HG02885 (cell line): ENCODE results near the gene TRPM8.
"Not testable (repeated sequence)": the region's sequence is repeated elsewhere in the genome, so short reads cannot be mapped to it uniquely, and the experiment has no call there.

Experiments used
- ATAC-seq: cut with Tn5 transposase; IDR thresholded peaks from one replicate; pipeline ENCODE4 v1.9.1; 2021; ENCODE audit warnings: mild to moderate bottlenecking; ENCODE audit not compliant: unreplicated experiment, poor library complexity

Gene TRPM8

DNA sequence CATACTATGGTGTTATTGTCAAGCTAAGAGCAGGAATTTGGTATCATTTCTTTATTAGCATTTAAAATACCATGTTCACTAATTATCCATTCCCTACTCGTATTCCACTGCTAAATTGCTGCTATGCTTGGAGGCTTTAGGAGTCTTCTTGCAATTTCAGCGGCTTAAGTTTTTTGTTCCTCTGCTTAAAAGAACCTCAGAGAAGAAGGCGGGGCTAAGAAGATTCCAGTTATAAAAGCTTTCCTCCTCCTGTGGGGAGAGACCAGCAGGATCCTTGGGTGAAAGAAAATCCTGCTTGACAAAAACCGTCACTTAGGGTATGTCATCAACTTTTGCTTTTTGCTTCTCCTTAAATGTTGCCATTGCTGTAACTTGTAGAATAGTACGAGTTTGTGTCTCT, at the start of gene TRPM8:
Gene TRPM8, plus strand, starts transcription at position 258 of the 400 bp plus-strand sequence. CDS start 9,165 bp downstream, outside the sequence.
- no peak for ATAC-seq

DNA sequence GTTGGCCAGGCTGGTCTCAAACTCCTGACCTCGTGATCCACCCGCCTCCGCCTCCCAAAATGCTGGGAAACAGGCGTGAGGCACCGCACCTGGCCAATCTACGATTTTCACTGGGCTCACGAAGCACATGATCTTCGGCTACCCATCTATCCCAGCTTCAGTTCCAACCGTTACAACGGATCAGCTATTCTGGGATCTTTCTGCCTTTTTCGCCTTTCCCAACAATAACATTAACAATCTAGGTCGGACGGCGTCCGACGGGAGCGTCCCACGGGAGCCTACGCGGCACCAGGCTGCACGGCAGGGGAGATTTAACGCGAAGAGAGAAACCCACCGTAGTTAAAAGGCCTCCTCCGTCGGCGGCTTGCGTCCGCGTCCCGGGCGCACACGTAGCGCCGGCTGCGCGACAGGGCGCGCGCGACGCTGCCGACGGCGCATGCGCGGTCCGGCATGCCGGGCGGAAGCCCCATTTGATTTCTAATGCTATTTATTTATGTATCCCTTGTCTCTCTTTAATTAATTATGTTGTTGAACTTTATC, 49.1 kb upstream of the TRPM8 start, which contains the start of gene MSL3B:
Gene MSL3B, minus strand, starts transcription at position 394 of the 540 bp plus-strand sequence.
- ATAC-seq = peak; percentile 57

DNA sequence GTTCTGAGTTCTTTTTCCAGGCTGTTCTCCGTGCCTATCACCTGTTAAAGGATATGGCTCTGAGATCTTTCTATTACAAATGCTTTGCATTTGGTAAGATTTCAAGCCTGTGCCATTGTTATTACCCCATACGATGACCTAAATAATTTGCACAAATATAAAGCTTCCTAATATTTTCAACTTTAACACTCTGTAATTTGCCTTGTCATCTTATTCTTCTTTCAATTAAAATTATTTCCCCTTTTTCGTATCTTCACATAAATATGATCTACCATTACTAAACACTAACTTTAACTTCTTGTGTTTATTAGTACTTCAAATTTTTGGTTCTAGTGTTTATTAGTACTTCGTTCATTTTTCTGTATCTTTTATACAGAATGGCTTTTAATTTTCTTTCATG, 45.7 kb upstream of the TRPM8 start:
- ATAC-seq = no peak

DNA sequence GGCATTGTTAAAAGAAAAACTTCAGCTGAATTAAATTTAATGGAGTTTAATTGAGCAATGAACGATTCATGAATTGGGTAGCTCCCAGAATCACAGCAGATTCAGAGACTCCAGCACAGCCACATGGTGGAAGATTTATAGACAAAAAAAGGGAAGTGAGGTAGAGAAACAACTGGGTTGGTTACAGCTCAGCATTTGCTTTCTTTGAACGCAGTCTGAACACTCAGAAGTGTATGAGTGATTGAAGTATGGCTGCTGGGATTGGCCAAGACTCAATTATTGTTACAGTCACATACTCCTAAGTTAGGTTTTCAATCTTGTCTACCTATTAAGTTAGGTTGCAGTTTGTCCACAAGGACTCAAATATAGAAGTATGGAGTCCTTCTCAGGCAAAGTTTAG, 45.0 kb upstream of the TRPM8 start:
- ATAC-seq = not testable (repeated sequence)

DNA sequence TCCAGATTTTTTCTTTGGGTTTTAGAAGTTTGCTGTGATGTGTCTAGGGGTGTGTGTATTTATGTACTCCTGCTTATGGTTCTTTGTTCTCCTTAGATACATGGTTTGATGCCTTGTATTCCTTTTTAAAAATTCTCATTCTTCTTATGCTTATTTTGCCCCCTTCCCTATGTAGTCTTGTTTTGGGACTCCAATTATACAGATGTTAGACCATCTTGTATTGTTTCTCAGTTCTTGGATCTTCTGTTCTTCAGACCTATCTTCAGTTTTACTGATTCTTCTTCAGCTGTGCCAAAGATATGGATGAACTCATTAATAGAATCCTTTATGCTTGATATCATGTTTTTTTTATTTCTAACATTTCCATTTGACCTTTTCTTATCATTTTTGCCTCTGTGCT, 34.8 kb upstream of the TRPM8 start:
- no peak for ATAC-seq

DNA sequence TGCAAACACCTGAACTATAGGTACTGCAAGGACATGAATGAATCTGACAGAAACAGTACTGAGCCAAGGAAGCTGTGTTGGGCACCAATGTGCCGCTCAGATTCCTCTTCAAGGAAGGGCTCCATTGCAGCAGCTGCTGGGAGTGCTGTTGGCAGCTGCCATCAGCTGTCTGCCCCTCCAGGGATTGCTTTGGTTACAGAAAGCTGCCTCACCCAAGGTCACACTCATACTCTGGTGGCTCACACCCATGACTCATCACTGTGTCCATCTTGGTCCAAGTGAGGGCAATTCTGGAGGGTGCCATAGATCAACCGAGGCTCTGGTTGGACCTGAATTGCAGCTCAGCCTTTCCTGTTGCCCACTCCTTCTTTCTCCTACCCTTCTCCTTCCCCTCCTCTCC, 24.4 kb upstream of the TRPM8 start:
- no peak for ATAC-seq

DNA sequence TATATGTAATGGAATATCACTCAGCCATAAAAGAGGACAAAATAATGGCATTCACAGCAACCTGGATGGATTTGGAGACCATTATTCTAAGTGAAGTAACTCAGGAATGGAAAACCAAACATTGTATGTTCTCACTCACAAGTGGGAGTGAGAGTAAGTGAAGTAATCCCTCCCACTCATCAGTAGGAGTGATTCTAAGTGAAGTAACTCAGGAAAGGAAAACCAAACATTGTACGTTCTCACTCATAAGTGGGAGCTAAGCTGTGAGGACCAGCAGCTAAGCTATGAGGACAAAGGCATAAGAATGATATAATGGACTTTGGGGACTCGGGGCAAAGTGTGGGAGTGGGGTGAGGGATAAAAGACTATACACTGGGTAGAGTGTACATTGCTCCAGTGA, 20.9 kb upstream of the TRPM8 start:
- ATAC-seq = not testable (repeated sequence)

DNA sequence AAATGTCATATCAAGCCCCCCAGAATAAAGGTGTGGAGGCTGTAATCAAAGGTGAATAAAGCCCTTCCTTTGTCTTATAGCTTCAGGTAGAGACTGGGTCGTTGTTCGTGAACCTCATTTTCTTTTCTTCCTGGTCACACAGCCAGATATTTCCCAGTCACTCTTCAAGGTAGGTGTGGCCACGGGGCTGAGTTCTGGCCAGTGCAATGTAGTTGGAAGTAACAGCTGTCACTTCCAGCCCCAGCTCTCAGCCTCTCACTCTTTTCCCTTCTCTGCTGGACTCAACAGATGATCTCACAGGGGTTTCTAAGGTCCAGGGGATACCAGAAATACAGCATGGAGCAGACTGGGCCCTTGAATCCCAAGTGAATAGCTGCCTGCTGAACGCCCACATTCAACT, 15.8 kb upstream of the TRPM8 start:
- ATAC-seq = no peak

DNA sequence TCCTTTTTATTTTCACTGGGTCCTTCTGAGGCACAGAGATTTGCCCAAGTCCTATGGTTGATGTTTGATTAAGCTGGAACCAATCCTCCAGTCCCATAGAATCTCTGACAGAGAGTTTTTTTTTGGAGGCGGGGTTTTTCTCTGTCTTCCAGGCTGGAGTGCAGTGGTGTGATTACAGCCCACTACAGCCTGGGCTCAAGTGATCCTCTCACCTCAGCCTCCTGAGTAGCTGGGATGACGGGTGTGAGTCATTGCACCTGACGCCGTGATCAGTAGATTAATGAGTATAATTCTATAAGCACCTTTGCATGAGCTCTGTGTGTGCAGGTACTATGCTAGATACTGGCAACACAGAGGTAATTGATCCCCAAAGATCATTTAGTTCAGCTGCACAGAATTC, 15.3 kb upstream of the TRPM8 start:
- ATAC-seq = no peak

DNA sequence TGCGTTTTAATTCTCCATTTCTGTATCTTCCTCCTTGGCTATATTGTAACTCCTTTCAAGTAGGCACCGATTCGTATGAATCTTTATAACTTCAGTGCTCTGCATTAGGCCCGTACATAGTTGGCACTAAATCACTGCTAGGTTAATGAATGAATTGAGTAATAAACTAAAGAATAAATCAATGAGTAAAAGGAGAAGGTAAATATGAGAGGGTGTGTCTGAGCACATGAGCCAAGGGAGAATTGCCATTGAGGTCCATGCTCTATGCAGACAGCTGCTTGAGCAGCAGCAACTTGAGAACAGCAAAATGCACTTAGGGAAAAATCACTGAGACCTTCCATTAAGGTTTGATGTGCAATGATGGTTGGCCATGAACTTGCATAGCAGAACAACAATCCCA, 11.2 kb upstream of the TRPM8 start:
- no peak for ATAC-seq

DNA sequence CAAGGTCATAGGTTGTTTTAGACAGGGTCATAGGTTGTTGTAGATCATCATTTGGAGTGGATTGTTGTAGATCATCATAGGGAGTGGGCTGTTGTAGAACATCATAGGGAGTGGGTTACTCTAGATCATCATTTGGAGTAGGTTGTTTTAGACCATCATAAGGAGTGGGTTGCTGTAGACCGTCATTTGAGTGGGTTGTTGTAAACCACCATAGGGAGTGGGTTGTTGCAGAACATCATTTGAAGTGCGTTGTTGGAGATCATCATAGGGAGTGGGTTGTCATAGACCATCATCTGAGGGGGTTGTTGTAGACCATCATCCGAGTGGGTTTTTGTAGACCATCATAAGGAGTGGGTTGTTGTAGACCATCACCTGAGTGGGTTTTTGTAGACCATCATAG, 9.5 kb upstream of the TRPM8 start:
- no peak for ATAC-seq

DNA sequence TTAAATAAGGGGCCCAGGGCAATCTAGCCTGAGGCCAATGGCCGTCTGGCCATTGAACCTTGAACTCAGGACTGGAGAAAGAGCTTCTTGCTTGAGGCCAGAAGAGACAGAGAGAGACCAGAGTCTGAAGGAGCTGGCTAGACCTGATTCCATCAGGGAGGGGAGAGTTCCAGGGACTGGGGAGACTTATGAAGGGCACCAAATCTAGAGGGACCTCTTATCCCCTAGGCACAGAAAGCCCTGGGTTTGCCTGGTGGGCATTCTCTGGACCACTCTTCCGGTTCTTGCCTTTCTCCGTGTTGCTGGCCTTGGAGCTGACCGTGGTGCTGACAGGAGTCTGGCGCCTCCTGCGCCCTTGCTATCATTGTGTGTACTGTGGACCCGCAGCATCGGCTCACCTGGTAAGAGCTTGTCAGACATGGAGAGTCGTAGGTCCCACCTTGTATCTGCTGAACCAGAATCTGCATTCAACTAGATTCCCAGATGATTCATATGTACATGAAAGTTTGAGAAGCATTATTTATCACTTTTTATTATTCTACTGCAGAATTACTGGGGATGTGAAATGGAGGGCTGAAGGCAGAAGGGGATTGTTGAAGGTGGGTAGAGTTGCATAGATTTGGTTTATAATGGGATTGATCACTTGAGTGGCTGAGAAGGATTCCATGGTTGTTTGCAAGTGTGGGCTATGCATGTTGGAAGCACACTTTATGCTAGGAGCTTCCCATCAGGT, 4.3 kb upstream of the TRPM8 start:
- no peak for ATAC-seq

DNA sequence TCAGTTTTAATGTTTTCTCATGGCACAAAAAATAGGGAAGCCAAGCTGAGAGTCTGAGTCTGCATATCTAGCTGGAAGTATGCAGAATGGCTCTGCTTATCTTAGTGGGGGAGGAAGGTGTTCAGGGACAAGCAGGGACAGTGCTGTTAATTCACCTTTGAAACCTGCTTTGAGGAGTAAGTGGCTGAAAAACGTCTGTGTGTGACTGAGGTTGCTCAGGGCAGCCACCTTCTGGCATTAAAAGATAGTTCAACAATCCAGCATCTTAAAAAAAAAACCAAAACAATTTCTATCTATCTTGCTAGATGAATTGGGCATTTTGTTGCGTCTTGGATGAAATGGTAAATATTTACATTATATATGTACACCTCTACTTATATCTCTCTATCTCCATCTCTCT, 2.0 kb upstream of the TRPM8 start:
- ATAC-seq = no peak

DNA sequence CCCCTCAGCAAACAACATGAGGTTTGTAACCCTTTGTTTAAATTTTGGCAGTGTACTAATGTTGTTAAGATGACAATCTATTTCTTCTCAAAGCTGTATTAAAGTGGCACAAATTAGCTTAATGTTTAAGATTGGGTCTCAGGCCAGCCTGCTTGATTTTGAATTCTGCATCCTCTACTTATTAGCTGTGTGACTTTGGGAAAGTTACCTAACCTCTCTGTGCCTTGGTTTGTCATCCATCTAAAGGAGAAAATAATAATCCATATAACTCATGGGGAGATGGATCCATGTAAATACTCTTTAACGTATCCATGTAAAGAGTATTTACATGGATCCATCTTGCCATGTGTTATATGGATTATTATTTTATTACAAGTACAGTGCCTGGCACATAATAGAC, 2.1 kb downstream of the TRPM8 start:
- ATAC-seq = no peak

DNA sequence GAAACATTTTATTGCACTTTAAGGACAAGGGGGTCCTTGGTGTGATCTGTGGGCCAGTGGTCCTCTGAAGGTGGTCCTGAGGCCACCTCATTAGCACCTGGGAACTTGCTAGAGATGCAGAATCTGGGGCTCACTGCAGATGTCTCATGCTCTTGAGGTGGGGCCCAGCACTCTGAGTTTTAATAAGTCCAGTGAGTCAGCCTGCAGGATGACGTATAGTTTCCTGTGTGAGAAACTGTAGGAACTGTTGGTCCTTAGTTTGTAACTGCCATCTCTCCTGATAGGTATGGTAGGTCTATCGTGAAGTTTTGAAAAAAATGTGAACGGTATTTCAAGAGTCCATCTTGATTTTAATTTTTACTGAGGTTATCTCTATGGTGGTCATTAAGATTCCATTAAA, 2.8 kb downstream of the TRPM8 start:
- ATAC-seq = no peak

DNA sequence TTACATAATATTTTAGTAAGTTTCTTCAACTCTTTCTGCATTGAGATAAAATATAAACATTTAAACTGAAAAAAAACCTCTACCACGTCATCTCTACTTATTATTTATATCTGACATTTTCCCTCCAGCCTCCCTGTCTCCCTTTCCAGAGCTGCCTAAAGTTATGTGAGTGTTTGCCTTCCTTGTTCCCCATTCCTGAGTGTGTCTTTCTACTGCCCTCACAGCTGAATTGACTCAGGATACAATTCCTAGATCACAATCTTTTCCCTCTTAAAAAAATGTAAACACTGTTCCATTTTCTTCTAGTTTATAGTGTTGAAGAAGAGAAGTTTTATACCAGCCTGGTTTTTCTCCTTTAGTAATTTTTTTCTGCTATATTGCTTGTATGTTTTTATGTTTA, 5.3 kb downstream of the TRPM8 start:
- ATAC-seq = no peak

DNA sequence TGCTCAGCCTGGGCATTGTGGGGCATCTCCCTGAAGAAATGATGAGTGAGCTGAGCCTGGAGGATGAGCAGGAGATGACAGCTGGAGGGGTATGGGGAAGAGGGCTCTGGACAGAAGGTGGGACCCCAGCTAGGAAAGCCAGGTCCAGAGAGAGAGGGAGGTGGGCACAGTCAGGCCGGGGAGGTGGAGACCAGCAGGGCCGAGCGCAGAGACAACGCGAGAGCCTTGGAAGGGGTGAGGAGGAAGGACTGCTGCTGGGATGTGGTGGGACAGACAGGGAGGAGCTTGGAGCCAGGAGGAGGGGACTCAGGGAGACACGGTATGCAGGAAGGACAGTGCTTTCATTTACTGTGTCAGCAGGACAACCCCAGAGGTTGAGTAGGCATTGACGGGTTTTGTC, 8.2 kb downstream of the TRPM8 start:
- ATAC-seq = no peak

DNA sequence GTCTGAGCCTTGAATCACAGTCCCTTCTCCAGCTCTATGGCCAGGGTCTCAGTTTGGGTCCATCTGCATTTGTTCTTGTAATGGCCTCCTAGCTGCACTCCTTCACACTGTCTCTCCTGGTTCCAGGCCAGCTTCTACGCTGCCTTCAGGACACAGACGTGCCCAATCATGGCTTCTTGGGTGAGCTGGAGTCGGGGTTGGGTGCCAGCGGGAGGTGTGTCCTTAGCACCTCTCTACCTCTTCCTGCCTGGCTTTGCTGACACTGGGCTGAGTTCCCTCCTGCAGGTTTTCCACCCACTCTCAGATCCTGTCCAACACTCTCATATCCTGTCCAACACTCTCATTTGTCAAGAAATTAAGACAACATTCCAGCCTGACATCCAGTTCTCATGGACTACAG, 9.6 kb downstream of the TRPM8 start:
- ATAC-seq = no peak

DNA sequence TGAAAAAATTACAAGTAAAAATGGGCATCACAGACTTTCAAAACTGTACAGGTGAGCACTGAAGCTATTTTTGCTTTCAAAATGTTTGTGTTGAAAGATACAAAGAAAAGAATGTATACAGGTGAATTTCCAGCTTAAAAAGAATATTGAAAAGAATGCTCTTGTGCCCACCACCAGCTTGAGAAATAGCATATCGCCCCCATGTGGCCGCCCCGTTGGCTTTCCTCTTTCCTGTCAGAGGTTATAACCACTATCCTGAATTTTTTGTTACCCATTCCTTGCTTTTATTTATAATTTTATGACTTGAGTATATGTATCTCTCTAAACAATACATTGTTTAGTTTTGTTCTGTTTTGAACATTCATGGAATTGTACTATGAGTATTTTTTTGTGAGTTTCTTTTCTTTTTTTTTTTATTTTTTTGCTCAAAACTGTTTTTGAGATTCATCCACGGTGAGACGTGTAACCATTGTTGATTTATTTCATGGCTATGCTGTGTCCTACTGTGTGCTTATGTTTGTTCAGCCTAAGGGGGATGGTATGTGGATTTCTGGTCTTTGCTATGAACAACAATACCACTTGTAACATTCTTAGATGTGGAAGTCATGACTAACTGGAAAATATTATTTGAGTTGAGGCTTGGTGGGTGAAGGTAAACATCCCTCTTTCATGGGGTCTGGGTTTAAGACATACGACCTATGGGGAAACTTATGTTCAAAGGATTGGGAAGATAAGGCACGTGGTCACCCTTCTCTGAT, 11.6 kb downstream of the TRPM8 start:
- ATAC-seq = no peak

DNA sequence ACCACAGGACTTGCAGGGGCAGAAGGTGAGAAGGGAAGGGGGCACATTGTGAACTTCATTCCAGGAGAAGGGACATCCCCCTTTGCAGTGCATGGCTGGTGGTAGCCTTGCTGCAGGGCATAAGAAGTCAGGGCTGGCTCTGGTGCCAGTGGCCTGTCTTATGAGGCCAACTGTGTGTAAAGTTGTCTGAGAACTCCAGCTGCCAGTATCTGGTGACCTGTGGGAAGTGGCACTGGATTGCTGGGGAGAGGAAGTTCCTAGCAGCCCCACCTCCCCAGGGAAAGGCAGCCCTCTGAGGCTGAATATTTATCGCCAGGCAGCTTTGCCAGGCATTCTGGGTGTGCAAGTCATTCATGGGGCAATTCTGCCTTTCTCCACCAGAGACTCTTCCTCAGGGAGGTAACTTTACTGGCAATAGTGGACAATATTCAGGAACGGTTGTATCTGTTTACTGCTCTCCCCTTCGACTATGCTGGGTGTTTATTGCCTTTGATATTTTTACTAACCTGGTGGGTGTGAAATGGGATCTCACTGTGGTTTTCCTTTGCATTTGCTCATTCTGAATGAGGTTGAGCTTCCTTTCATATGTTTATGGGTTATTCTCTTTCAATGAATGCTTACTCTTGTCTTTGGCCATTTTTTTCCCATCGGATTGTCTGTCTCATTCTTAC, 12.3 kb downstream of the TRPM8 start:
- ATAC-seq = no peak

DNA sequence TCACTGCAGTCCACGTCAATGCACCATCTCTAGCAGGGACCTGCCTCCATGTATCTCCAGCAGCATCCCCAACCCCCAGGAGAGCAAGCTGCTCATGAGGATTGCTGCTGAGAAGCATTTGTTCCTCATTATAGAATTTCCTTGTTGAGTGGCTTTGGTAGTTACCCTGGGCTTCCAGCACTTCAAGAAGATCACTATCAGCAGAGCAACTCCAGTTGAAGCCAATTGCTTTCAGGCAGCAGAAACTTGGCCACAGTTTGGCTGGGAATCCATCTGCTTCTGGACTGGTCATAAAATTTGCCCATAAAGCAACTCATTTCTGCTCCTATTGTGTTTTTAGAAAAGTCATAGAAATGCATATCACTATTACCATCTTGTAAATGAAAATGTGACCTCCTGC, 17.4 kb downstream of the TRPM8 start:
- ATAC-seq = no peak
